ENCODE results near the gene CTU1.
"Not testable (repeated sequence)": the region's sequence is repeated elsewhere in the genome, so short reads cannot be mapped to it uniquely, and the experiment has no call there.

The CTU1 gene

GRCh38 chr19:51108066-51108804 lies at the start of gene CTU1:
TSS of gene CTU1 (minus strand) at chr19:51108409. CDS start at chr19:51104569, 3,840 bp downstream.
- in situ Hi-C loops (cut with MboI; ENCODE audit: low sequenced_read_pairs) = no loop called here
- peaks cover 2% of the 10 kb centered on the region; the same call in 1 of the 2 replicates for H3K36me3 ChIP-seq (replicated peaks)
- H3K27me3 ChIP-seq (ENCODE audit: low read depth) = peaks cover 16% of the 10 kb centered on the region

DNA sequence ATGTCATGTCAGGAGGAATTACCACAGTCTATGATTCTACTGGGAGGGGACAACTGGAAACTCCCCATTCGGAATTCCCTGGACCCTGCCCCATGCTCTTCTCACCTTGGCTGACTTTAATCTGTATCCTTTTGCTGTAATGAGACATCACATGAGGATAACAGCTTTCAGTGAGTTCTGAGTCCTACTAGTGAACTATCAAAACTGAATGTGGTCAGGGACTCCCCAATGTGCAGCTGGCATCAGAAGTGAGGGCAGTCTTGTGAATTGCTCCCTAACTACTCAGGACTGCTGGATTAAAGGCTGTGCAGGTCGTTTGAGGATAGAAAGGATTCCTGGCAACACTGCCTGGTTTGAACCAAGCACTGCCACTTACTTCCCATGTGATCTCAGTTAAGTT lies 49.1 kb upstream of the CTU1 start:
- in situ Hi-C loops (cut with MboI; ENCODE audit: low sequenced_read_pairs) = loop anchor here (25.0 kb wide), 1 partner anchor 505 kb away; no protein-coding TSS in a partner anchor
- 0 out of 2 replicates have a peak, but pooled peaks cover 3% of the 10 kb centered on the region for H3K27me3 ChIP-seq (ENCODE audit: low read depth)
- H3K36me3 ChIP-seq (replicated peaks) = no peaks in the 10 kb centered on the region
- no peak overlapping the region for H3K4me3 ChIP-seq
- no peaks in the 10 kb centered on the region; the same call in 1 of the 2 replicates for H3K4me1 ChIP-seq
- H3K9me3 ChIP-seq = no peaks in the 10 kb centered on the region
- no peak for DNase-seq (ENCODE audit: low spot score in 2 of 2)

More at GRCh38 chr19:51108066-51108804, at the start of gene CTU1:
- Histone ChIP-seq H3K4me1 (peaks cover 9% of the 10 kb centered on the region), H3K4me3 (peak within 1 kb of the TSS; percentile 86), H3K9me3 (no peaks in the 10 kb centered on the region)
- peak; percentile 98 for DNase-seq (ENCODE audit: low spot score in 2 of 2)

- H3K4me3 ChIP-seq = no peak overlapping the region
- H3K9me3 ChIP-seq = no peaks in the 10 kb centered on the region
- in situ Hi-C loops (cut with MboI; ENCODE audit: low sequenced_read_pairs) = loop anchor here (25.0 kb wide), 1 partner anchor 506 kb away; no protein-coding TSS in a partner anchor
- H3K36me3 ChIP-seq (replicated peaks) = no peaks in the 10 kb centered on the region
- DNase-seq (ENCODE audit: low spot score in 2 of 2) = no peak
- H3K27me3 ChIP-seq (ENCODE audit: low read depth) = 0 out of 2 replicates have a peak, but pooled peaks cover 3% of the 10 kb centered on the region
- no peaks in the 10 kb centered on the region; the same call in 1 of the 2 replicates for H3K4me1 ChIP-seq
Observed at GRCh38 chr19:51156710-51157109, 48.5 kb upstream of the CTU1 start.

DNA sequence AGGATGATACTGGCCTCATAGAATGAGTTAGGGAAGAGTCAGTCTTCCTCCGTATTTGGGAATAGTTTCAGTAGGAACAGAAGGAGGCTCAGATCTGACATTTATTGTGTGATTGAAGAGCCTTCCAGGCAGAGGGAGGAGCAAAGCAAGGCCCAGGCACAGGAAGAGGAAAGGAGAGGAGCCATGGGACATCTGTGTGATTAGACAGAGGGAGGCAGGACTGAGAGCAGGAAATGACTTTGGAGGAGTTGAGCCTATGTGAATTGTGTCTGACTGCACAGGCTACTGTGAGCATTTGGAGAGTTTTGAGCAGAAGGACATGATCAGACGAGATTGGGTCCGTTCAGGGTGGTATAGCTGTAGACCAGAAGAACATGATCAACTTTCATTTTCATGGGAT lies 42.4 kb upstream of the CTU1 start:
- H3K27me3 ChIP-seq (ENCODE audit: low read depth) = peaks cover 9% of the 10 kb centered on the region; the same call in 1 of the 2 replicates
- H3K4me1 ChIP-seq = no peaks in the 10 kb centered on the region
- in situ Hi-C loops (cut with MboI; ENCODE audit: low sequenced_read_pairs) = loop anchor here (25.0 kb wide), 1 partner anchor 512 kb away; no protein-coding TSS in a partner anchor
- no peak overlapping the region for H3K4me3 ChIP-seq
- DNase-seq (ENCODE audit: low spot score in 2 of 2) = no peak
- peaks cover 2% of the 10 kb centered on the region; the same call in 1 of the 2 replicates for H3K9me3 ChIP-seq
- no peaks in the 10 kb centered on the region for H3K36me3 ChIP-seq (replicated peaks)

GRCh38 chr19:51148580-51148979 lies 40.4 kb upstream of the CTU1 start:
- Histone ChIP-seq H3K27me3 (ENCODE audit: low read depth) (peaks cover 12% of the 10 kb centered on the region; the same call in 1 of the 2 replicates), H3K36me3 (replicated peaks) (no peaks in the 10 kb centered on the region), H3K4me3 (no peak overlapping the region), H3K9me3 (peaks cover 2% of the 10 kb centered on the region; the same call in 1 of the 2 replicates), H3K4me1 (no peaks in the 10 kb centered on the region)
- in situ Hi-C loops (cut with MboI; ENCODE audit: low sequenced_read_pairs) = no loop called here
- DNase-seq (ENCODE audit: low spot score in 2 of 2) = no peak

- no peak for DNase-seq (ENCODE audit: low spot score in 2 of 2)
- in situ Hi-C loops (cut with MboI; ENCODE audit: low sequenced_read_pairs) = no loop called here
- H3K36me3 ChIP-seq (replicated peaks) = no peaks in the 10 kb centered on the region
Observed at GRCh38 chr19:51147663-51148062, 39.5 kb upstream of the CTU1 start.

GRCh38 chr19:51146751-51147150 lies 38.5 kb upstream of the CTU1 start:
- no peak for DNase-seq (ENCODE audit: low spot score in 2 of 2)
- peaks cover 14% of the 10 kb centered on the region for H3K27me3 ChIP-seq (ENCODE audit: low read depth)
- H3K9me3 ChIP-seq = peaks cover 2% of the 10 kb centered on the region; the same call in 1 of the 2 replicates
- no peak overlapping the region for H3K4me3 ChIP-seq
- H3K36me3 ChIP-seq (replicated peaks) = no peaks in the 10 kb centered on the region
- in situ Hi-C loops (cut with MboI; ENCODE audit: low sequenced_read_pairs) = no loop called here
- no peaks in the 10 kb centered on the region for H3K4me1 ChIP-seq

More at GRCh38 chr19:51147663-51148062, 39.5 kb upstream of the CTU1 start:
- H3K27me3 ChIP-seq (ENCODE audit: low read depth) = peaks cover 9% of the 10 kb centered on the region; the same call in 1 of the 2 replicates
- no peak overlapping the region for H3K4me3 ChIP-seq
- no peaks in the 10 kb centered on the region for H3K4me1 ChIP-seq
- H3K9me3 ChIP-seq = peaks cover 2% of the 10 kb centered on the region; the same call in 1 of the 2 replicates

DNA sequence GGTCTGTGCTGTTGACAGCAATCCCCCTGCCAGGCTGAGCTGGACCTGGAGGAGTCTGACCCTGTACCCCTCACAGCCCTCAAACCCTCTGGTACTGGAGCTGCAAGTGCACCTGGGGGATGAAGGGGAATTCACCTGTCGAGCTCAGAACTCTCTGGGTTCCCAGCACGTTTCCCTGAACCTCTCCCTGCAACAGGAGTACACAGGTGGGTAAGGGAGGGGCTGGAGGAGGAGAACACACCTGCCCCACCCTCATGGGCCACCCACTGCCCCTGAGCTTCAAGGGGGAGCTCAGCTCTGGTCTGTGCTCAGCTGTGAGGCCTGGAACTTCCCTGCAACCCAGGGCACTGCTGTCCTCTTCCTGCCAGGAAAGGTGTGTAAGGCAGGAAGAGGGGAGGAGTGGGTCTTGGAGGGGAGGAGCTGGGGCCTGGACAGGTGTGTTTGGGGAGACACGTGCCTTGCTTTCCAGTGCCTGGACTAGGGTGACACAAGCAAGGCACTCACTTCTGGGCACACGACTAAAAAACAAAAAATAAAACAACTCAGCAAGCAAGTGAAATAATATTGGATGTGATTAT lies 37.8 kb upstream of the CTU1 start:
- peaks cover 2% of the 10 kb centered on the region; the same call in 1 of the 2 replicates for H3K9me3 ChIP-seq
- in situ Hi-C loops (cut with MboI; ENCODE audit: low sequenced_read_pairs) = no loop called here
- no peaks in the 10 kb centered on the region for H3K36me3 ChIP-seq (replicated peaks)
- no peaks in the 10 kb centered on the region for H3K4me1 ChIP-seq
- peaks cover 21% of the 10 kb centered on the region for H3K27me3 ChIP-seq (ENCODE audit: low read depth)
- no peak overlapping the region for H3K4me3 ChIP-seq
- DNase-seq (ENCODE audit: low spot score in 2 of 2) = no peak

DNA sequence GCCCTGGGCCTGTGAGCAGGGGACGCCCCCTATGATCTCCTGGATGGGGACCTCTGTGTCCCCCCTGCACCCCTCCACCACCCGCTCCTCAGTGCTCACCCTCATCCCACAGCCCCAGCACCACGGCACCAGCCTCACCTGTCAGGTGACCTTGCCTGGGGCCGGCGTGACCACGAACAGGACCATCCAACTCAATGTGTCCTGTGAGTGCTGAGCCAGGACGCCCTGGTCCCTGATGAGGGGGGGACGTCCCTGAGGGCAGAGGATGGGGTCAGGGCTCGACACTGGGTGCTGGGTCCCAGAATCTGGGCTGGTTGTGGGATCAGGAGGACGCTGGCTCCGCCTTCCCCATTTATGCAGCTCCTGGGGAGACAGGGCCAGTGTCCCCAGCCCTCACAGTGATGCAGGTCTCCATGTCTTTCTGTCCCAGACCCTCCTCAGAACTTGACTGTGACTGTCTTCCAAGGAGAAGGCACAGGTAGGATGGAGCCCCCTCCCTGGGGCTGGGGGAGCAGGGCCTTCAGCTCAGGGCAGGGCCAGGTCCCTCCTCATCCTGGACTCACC lies 36.4 kb upstream of the CTU1 start:
- no peaks in the 10 kb centered on the region for H3K4me1 ChIP-seq
- H3K27me3 ChIP-seq (ENCODE audit: low read depth) = peaks cover 34% of the 10 kb centered on the region
- in situ Hi-C loops (cut with MboI; ENCODE audit: low sequenced_read_pairs) = no loop called here
- peaks cover 2% of the 10 kb centered on the region; the same call in 1 of the 2 replicates for H3K9me3 ChIP-seq
- no peak for DNase-seq (ENCODE audit: low spot score in 2 of 2)
- no peak overlapping the region for H3K4me3 ChIP-seq
- H3K36me3 ChIP-seq (replicated peaks) = no peaks in the 10 kb centered on the region

DNA sequence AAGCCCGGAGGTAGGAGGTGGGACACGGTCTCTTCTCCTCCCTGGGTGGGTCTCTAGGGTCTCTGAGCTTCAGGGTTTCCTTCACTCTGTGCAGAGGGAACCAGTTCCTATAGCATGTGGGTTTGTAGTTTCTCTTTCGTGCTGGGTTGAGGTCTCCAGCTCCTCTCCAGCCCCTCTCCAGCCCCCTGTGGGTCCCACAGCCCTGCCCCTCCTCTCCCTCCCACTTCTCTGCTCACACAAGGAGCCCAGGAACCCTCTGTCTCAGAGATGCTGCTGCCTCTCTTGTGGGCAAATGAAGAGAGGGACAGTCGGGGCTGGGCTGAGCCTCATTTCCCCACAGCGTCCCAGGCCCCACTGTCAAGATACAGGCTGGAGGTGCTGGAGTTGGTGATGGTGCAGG lies 35.3 kb upstream of the CTU1 start:
- peaks cover 35% of the 10 kb centered on the region for H3K27me3 ChIP-seq (ENCODE audit: low read depth)
- no peak for DNase-seq (ENCODE audit: low spot score in 2 of 2)
- no peaks in the 10 kb centered on the region for H3K4me1 ChIP-seq
- H3K9me3 ChIP-seq = no peaks in the 10 kb centered on the region; the same call in 1 of the 2 replicates
- in situ Hi-C loops (cut with MboI; ENCODE audit: low sequenced_read_pairs) = no loop called here
- H3K4me3 ChIP-seq = no peak overlapping the region
- H3K36me3 ChIP-seq (replicated peaks) = no peaks in the 10 kb centered on the region

GRCh38 chr19:51142809-51143475 lies 34.7 kb upstream of the CTU1 start:
- H3K27me3 ChIP-seq (ENCODE audit: low read depth) = peaks cover 33% of the 10 kb centered on the region
- H3K9me3 ChIP-seq; H3K4me1 ChIP-seq; H3K4me3 ChIP-seq; in situ Hi-C loops (cut with MboI; ENCODE audit: low sequenced_read_pairs); DNase-seq (ENCODE audit: low spot score in 2 of 2); H3K36me3 ChIP-seq (replicated peaks): not testable (repeated sequence)

GRCh38 chr19:51142119-51142518 lies 33.9 kb upstream of the CTU1 start, which contains the start of gene SIGLEC7:
TSS of gene SIGLEC7 (plus strand) at chr19:51142301. CDS start at chr19:51142370, 69 bp downstream.
- H3K4me1 ChIP-seq = no peaks in the 10 kb centered on the region
- no peak for DNase-seq (ENCODE audit: low spot score in 2 of 2)
- in situ Hi-C loops (cut with MboI; ENCODE audit: low sequenced_read_pairs) = no loop called here
- H3K9me3 ChIP-seq = no peaks in the 10 kb centered on the region
- no peaks in the 10 kb centered on the region for H3K36me3 ChIP-seq (replicated peaks)
- no peak within 1 kb of the TSS for H3K4me3 ChIP-seq
- H3K27me3 ChIP-seq (ENCODE audit: low read depth) = peaks cover 33% of the 10 kb centered on the region

- no peak for DNase-seq (ENCODE audit: low spot score in 2 of 2)
- in situ Hi-C loops (cut with MboI; ENCODE audit: low sequenced_read_pairs) = no loop called here
- H3K4me1 ChIP-seq = no peaks in the 10 kb centered on the region
- no peak overlapping the region for H3K4me3 ChIP-seq
- no peaks in the 10 kb centered on the region for H3K9me3 ChIP-seq
- no peaks in the 10 kb centered on the region for H3K36me3 ChIP-seq (replicated peaks)
- H3K27me3 ChIP-seq (ENCODE audit: low read depth) = peaks cover 33% of the 10 kb centered on the region
Observed at GRCh38 chr19:51141181-51141580, 33.0 kb upstream of the CTU1 start.

All from HAP-1 (cell line).